Dermis blood vessel endothelial cell (primary cell): Measurements from ENCODE around the gene MRAP2. TPM values are rescaled to one million over a fixed set of nuclear protein-coding genes. Genes with fewer than 3 reads are reported as not detected.
"Not testable (repeated sequence)": the region's sequence is repeated elsewhere in the genome, so short reads cannot be mapped to it uniquely, and the experiment has no call there.

Experiments used
- DNase-seq: peaks from one replicate; pipeline ENCODE4 v3.0.0; 2010
- total RNA-seq: library from RNA; depleted of rRNA; stranded (reverse); fragments of >200 nt; gene quantifications from 2 replicates; pipeline ENCODE4 v1.2.3, GENCODE V29; 2014

Gene MRAP2
- total RNA-seq, 1 donor from 2014 or later, result 3.1 TPM

GRCh38 chr6:84032000-84032399 is 1.6 kb upstream of the MRAP2 start:
- DNase-seq, result not testable (repeated sequence)

DNA sequence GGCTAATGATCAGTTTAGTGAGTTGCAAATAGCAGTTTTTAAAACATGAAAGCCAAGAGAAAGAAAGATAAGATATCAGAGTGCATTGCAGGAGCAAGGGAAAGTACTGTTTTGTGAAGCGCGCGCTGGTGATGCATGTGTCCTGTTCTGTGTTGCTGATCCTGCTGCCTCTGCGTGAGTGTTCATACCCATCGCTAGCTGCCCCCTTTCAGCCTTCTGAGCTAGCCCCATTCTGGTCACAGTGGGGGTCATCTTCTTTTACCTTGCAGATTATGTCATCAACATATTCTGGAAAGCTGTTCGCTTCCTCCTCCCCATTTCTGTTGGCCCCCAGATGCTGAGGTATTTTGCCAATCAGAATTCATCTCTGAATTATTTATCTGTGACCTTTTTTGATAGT is 1.9 kb downstream of the MRAP2 start:
- DNase-seq, result no peak

DNA sequence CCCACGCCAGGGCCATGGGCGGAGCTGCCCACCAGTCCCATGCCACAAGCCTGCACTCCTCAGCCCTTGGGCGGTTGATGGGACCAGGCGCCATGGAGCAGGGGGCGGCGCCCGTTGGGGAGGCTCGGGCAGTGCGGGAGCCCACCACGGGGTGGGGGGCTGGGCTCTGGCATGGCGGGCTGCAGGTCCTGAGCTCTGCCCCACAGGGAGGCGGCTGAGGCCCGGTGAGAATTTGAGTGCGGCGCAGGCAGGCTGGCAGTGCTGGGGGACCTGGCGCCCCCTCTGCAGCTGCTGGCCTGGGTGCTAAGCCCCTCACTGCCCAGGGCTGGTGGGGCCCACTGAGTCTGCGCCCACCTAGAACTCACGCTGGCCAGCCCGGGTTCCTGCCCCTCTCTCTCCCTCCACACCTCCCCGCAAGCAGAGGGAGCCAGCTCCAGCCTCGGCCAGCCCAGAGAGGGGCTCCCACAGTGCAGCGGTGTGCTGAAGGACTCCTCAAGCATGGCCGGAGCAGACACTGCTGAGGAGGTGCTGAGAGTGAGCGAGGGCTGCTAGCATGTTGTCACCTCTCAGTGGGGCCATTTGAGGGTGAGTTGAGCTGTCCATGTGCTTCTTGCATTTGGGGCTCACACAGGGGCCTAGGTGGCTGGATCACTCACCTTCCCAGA is 4.0 kb downstream of the MRAP2 start:
- no peak for DNase-seq

DNA sequence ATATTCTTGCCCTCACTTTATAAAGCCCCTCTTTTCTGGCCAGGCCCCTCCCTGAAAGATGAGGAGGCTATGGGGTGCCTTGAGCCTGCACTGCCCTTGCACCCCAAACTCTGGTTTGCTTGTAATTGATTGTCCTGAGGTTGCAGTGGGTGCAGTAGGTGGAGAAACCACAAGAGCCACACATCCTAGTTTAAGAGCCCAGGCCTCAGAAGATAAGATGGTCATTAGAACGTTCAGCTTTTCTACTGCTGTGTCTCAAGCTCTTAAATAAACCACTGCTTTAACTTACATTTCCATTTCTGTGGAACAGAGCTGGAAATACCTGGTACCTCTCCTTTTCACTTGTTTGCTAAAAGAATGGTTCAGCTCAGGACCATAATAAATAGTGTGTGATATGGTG is 9.0 kb downstream of the MRAP2 start:
- no peak for DNase-seq

GRCh38 chr6:84043555-84043954 is 10.0 kb downstream of the MRAP2 start:
- DNase-seq, result no peak

GRCh38 chr6:84046755-84047154 is 13.2 kb downstream of the MRAP2 start:
- DNase-seq, result no peak

- no peak for DNase-seq
These were observed 15.0 kb downstream of the MRAP2 start for GRCh38 chr6:84048588-84048987.

GRCh38 chr6:84050408-84050807 is 16.8 kb downstream of the MRAP2 start:
- no peak for DNase-seq

- peak; percentile 33 for DNase-seq
These were observed 18.8 kb downstream of the MRAP2 start for GRCh38 chr6:84052204-84052882.

GRCh38 chr6:84052883-84053241 is 19.3 kb downstream of the MRAP2 start:
- DNase-seq, result no peak

- DNase-seq, result no peak
These were observed 22.1 kb downstream of the MRAP2 start for GRCh38 chr6:84055647-84056046.

- DNase-seq, result no peak
These were observed 24.3 kb downstream of the MRAP2 start for GRCh38 chr6:84057908-84058307.

DNA sequence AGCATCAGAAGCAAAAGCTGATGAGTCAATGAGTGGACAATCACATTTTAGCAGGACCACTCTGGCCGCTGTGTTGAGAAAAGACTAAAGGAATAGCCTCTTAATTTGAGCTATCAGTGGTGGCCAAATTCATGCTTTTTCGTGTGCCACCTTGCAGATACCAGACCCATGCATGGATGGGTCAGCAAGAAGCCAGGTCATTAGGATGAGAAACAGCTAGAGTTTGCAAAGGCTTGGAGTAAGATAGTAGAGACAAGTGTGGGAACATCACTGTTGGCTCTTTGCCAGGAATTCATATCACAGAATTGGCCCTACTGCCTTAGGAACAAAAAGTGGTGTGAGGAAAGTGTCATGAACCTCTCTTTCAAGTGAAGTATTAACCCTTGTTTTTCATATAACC is 25.5 kb downstream of the MRAP2 start:
- DNase-seq, result no peak

DNA sequence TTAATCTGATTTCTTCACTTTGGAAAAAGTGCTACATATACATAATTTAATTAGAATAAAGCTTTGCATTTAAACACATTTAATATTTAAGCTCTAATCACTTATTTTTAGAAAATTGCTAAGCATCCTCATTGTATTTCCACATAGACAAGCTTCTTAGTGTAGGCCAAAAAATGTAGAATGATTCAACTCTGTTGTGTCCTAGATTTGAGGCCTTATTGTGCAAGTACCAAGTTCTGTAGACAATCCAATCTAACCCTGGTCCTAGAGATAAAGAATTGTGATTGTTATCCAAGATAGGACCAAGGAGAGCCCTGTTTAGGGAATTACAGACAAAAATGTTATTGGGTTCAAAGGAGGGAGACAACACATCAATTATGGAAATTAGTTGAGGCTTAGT is 27.6 kb downstream of the MRAP2 start:
- DNase-seq, result no peak

DNA sequence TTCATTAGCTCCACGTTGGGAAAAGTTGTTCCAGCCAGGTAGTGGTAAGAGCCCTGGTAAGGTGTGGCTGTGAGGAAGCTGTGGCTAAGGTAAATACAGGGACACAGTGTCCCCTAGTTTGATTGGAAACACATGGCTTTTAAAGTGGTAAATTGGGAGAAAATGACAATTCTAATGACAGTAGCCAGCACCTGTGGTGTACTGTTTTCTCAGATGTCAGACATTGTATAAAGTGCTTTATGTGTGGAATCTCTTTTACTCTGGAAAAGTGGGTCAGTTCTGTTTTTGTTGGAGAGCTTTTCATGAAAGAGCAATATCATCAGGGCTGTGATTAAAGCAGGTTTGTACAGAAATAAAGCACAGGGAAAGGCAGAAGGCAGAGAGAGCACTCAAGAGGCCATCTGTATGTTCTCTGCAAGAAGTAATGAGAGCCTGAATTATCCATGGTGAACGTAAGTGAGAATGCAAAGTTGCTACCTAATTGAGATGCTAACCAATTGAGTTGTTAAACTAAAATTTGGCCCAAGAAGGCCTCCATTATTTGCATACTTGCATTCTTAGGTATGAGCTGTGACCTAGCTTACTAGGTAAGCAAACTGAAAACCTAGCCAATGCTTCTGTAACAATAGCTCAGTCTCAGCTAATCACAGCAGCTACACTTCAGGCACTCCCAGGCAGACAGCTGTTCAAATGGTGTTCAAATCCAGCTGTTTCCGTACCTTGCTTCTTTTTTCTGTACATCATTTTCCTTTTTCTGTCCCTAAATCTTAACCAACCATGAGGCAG is 28.2 kb downstream of the MRAP2 start:
- no peak for DNase-seq

- DNase-seq, result no peak
These were observed 29.1 kb downstream of the MRAP2 start for GRCh38 chr6:84062519-84063154.

- DNase-seq, result peak; percentile 59
These were observed 32.2 kb downstream of the MRAP2 start for GRCh38 chr6:84065693-84066290.

DNA sequence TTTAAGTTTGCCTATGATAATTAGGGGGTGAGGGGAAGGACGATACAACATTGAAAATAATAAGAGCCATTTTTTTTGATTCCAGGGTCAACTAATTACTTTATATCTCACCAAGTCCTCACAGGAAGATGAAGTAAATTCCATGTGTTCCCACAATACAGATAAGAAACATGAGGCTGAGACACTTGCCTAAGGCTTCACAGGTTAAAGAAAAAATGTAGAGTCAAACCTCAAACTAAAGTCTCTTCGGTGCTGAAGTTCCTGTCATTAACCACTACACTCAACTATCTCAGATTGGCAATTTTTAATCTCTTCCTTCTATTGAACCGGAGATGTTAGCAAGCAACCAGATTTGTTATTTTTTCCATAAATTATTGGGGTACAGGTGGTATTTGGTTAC is 33.0 kb downstream of the MRAP2 start:
- DNase-seq, result no peak

DNA sequence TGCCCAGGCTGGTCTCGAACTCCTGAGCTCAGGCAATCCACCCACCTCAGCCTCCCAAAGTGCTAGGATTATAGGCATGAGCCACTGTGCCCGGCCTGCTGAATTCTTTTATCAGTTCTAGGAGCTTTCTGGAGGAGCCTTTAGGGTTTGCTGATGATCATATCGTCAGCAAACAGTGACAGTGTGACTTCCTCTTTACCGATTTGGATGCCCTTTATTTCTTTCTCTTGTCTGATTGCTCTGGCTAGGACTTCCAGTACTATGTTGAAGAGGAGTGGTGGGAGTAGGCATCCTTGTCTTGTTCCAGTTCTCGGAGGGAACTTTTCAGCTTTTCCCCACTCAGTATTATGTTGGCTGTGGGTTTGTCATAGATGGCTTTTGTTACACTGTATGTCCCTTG is 35.3 kb downstream of the MRAP2 start:
- DNase-seq, result not testable (repeated sequence)

- no peak for DNase-seq
These were observed 38.9 kb downstream of the MRAP2 start for GRCh38 chr6:84072442-84072997.

DNA sequence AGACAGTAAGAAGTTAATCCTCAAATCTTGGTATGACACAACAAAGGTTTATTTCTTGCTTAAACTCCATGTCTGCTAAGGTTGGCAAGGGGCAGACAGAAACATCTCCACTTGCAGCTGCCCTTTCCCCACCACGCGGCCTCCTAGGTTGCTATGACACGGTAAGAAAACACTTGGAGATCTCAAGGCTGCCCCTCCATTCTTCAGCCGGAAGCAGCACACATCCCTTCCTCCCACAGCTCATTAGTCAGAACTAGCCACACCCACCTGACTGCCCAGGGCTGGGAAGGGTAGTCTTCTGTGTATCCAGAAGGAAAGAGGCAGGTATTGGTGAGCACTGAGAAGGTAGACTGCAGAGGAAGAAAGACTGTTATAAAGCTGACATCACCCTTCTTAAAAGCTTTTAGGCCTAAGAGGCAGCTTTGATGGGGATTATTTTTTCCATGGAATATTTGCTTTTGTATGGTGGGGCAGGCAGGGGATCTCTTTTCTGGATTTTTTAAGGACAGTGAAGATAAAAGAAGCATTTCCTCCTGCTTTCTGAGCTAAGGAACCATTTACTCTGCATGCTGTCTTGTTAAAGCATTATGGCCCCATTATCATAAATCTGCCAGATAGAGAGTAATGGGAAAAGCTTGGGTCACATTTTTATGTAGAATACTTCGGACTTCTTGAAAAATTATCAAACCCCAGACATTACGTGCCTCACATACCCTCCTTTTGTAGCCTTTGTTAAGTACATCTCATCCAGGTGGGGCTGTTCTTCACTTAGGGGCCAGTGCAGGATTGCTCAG is 41.6 kb downstream of the MRAP2 start:
- DNase-seq, result peak; percentile 19

- no peak for DNase-seq
These were observed 44.1 kb downstream of the MRAP2 start for GRCh38 chr6:84077645-84078044.
